ENCODE results near the gene ZC4H2. TPM values are rescaled to one million over a fixed set of nuclear protein-coding genes. Genes with fewer than 3 reads are reported as not detected.
A peak's percentile ranks its signal among the peaks of the same experiment; 100 is the strongest.
"Not testable (repeated sequence)": the region's sequence is repeated elsewhere in the genome, so short reads cannot be mapped to it uniquely, and the experiment has no call there.

ZC4H2 gene
- total RNA-seq, 1 experiment from 2014 or later = 23.7 TPM

- no peak for ATAC-seq
- H3K27ac Mint-ChIP-seq = no peak overlapping the region
- peaks cover 44% of the 10 kb centered on the region for H3K36me3 Mint-ChIP-seq
- TF ChIP-seq E2F4 (CRISPR knock-in tag; IDR thresholded peaks at IDR 0.05; ENCODE audit: borderline replicate concordance, low read depth) (no peak), NFE2L1 (CRISPR knock-in tag; IDR thresholded peaks at IDR 0.05) (no peak), CDX4 (CRISPR knock-in tag; IDR thresholded peaks at IDR 0.05; ENCODE audit: borderline replicate concordance) (no peak), IRF2 (CRISPR knock-in tag; IDR thresholded peaks at IDR 0.05; ENCODE audit: borderline replicate concordance, low read depth) (no peak), RELA (CRISPR knock-in tag; IDR thresholded peaks at IDR 0.05; ENCODE audit: borderline replicate concordance) (no peak)
- no peaks in the 10 kb centered on the region for H3K27me3 Mint-ChIP-seq (ENCODE audit: low read depth)
- H3K9me3 Mint-ChIP-seq = peaks cover 12% of the 10 kb centered on the region
- no peak overlapping the region for H3K4me3 Mint-ChIP-seq
- ChIA-PET POLR2A (no interaction called here), CTCF (no interaction called here)
- peak; percentile 9 for DNase-seq (ENCODE audit: low spot score)
- no peaks in the 10 kb centered on the region for H3K4me1 Mint-ChIP-seq
Measured at GRCh38 chrX:64908121-64908520, 68.1 kb downstream of the ZC4H2 start.

GRCh38 chrX:64894454-64895038, 81.7 kb downstream of the ZC4H2 start:
- CTCF ChIA-PET = no interaction called here
- POLR2A ChIA-PET = no interaction called here
- DNase-seq (ENCODE audit: low spot score) = peak; percentile 57
- ATAC-seq = peak; percentile 95
- peaks cover 9% of the 10 kb centered on the region for H3K36me3 Mint-ChIP-seq
- TF ChIP-seq FOXP1 (CRISPR knock-in tag; IDR thresholded peaks at IDR 0.05; ENCODE audit: borderline replicate concordance) = no peak
- no peak for TF ChIP-seq ARID4B (CRISPR knock-in tag; IDR thresholded peaks at IDR 0.05; ENCODE audit: borderline replicate concordance)
- TF ChIP-seq SMAD4 (CRISPR knock-in tag; IDR thresholded peaks at IDR 0.05) = no peak
- peak; percentile 62 for TF ChIP-seq CTCF (IDR thresholded peaks at IDR 0.05)
- H3K27me3 Mint-ChIP-seq (ENCODE audit: low read depth) = no peaks in the 10 kb centered on the region
- no peak overlapping the region for H3K27ac Mint-ChIP-seq
- H3K4me3 Mint-ChIP-seq = no peak overlapping the region
- peaks cover 16% of the 10 kb centered on the region for H3K9me3 Mint-ChIP-seq
- no peaks in the 10 kb centered on the region for H3K4me1 Mint-ChIP-seq

GRCh38 chrX:64885850-64886249, 90.4 kb downstream of the ZC4H2 start:
- ATAC-seq (peak; percentile 86), DNase-seq (ENCODE audit: low spot score) (peak; percentile 34)
- POLR2A ChIA-PET = no interaction called here
- no peaks in the 10 kb centered on the region for H3K36me3 Mint-ChIP-seq
- TF ChIP-seq ERG (CRISPR knock-in tag; IDR thresholded peaks at IDR 0.05) (no peak), CTCF (IDR thresholded peaks at IDR 0.05) (peak; percentile 69)
- no peak overlapping the region for H3K27ac Mint-ChIP-seq
- H3K27me3 Mint-ChIP-seq (ENCODE audit: low read depth) = no peaks in the 10 kb centered on the region; the same call in 1 of the 2 replicates
- no peaks in the 10 kb centered on the region for H3K4me1 Mint-ChIP-seq
- CTCF ChIA-PET = interaction anchor here (0.6 to 1.5 kb wide), 8 partner anchors 11 to 956 kb away, joined by 3 to 8 read pairs (median 3); no protein-coding TSS in a partner anchor
- no peak overlapping the region for H3K4me3 Mint-ChIP-seq
- peaks cover 5% of the 10 kb centered on the region; the same call in 1 of the 2 replicates for H3K9me3 Mint-ChIP-seq

GRCh38 chrX:64878709-64879108, 97.5 kb downstream of the ZC4H2 start:
- peaks cover 28% of the 10 kb centered on the region for H3K9me3 Mint-ChIP-seq
- CTCF ChIA-PET; H3K4me3 Mint-ChIP-seq; ATAC-seq; H3K27ac Mint-ChIP-seq; POLR2A ChIA-PET; H3K4me1 Mint-ChIP-seq; DNase-seq (ENCODE audit: low spot score); H3K27me3 Mint-ChIP-seq (ENCODE audit: low read depth); H3K36me3 Mint-ChIP-seq: not testable (repeated sequence)

Data from WTC11 (cell line).